Lower lobe of right lung (tissue), 2 donors: Measurements from ENCODE around the gene KIAA1217. TPM values are rescaled to one million over a fixed set of nuclear protein-coding genes. Genes with fewer than 3 reads are reported as not detected.

ENCODE experiments used
- ATAC-seq, 2 donors: fragments of 200-7000 bp; cut with Tn5 transposase; one replicate each; pipeline ENCODE4 v1.9.1; 2020 to 2022; ENCODE audit warnings: mild to moderate bottlenecking in 2 of 2, moderate library complexity in 2 of 2
- DNase-seq: peaks from one replicate; pipeline ENCODE4 v3.0.0-alpha.2; 2020
- H3K27ac ChIP-seq: fragments of 200-600 bp; one replicate; pipeline ENCODE4 v1.8.0; 2022
- H3K27me3 ChIP-seq: fragments of 200-600 bp; one replicate; pipeline ENCODE4 v1.8.0; 2022; ENCODE audit warnings: low read depth
- H3K36me3 ChIP-seq: fragments of 200-600 bp; one replicate; pipeline ENCODE4 v1.8.0; 2022; ENCODE audit warnings: mild to moderate bottlenecking
- H3K4me1 ChIP-seq: fragments of 200-600 bp; one replicate; pipeline ENCODE4 v1.8.0; 2022
- H3K4me3 ChIP-seq: fragments of 200-600 bp; one replicate; pipeline ENCODE4 v1.8.0; 2022; ENCODE audit warnings: mild to moderate bottlenecking
- H3K9me3 ChIP-seq: fragments of 200-600 bp; one replicate; pipeline ENCODE4 v1.8.0; 2022
- CTCF ChIP-seq: fragments of 200-600 bp; IDR thresholded peaks from one replicate; pipeline ENCODE4 v1.8.0; 2022; ENCODE audit warnings: antibody characterized with exemption, mild to moderate bottlenecking
- intact Hi-C: fragments of 100-400 bp; cut with DNase I; formaldehyde crosslinking; loops from one replicate; pipeline ENCODE4 v1.11.0; 2022
- total RNA-seq: library from RNA; stranded (reverse); fragmentation: NEBNext Ultra II Directional; extraction: Animal tissue kit (Norgen Biotek cat#: 25700); gene quantifications from one replicate; pipeline ENCODE4 v1.2.1, GENCODE V29; 2021
- donor health status: DM: no; HTN: yes; CAD: no; lungs with severe emphysema.

KIAA1217 gene
- total RNA-seq, 1 donor from 2014 or later = 37.2 TPM

- DNase-seq = no peak
These were observed 315.4 kb downstream of the KIAA1217 start for GRCh38 chr10:24524314-24524713.

GRCh38 chr10:24526085-24526649 lies 317.2 kb downstream of the KIAA1217 start:
- Histone ChIP-seq H3K36me3 (peaks cover 74% of the 10 kb centered on the region), H3K4me1 (no peaks in the 10 kb centered on the region), H3K27ac (no peak overlapping the region), H3K9me3 (no peaks in the 10 kb centered on the region), H3K27me3 (no peaks in the 10 kb centered on the region), H3K4me3 (no peak overlapping the region)
- TF ChIP-seq CTCF = no peak
- no peak for ATAC-seq
- intact Hi-C loops = no loop called here
- DNase-seq = no peak

More at GRCh38 chr10:24524314-24524713, 315.4 kb downstream of the KIAA1217 start:
- no peak for TF ChIP-seq CTCF
- no peak for ATAC-seq
- Histone ChIP-seq H3K4me1 (no peaks in the 10 kb centered on the region), H3K36me3 (peaks cover 71% of the 10 kb centered on the region), H3K4me3 (no peak overlapping the region), H3K27ac (no peak overlapping the region), H3K27me3 (no peaks in the 10 kb centered on the region), H3K9me3 (no peaks in the 10 kb centered on the region)
- intact Hi-C loops = no loop called here

DNA sequence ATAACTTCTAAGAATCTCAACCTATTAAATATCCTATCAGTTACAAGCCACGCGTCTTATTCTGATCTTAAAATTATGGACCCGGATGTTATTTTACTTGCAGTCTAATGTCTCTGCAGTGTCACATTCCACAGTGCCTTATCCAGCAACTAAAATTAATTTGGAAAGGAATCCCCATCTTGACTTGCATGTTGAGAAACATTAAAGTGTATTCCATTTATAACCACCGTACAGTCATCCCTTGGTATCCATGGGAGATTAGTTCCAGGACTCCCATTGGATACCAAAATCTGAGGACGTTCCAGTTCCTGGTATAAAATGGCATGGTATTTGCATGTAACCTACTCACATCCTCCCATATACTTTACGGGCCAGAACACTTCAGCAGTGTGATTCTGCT lies 320.0 kb downstream of the KIAA1217 start:
- TF ChIP-seq CTCF = no peak
- Histone ChIP-seq H3K4me3 (no peak overlapping the region), H3K36me3 (peaks cover 82% of the 10 kb centered on the region), H3K27ac (no peak overlapping the region), H3K9me3 (no peaks in the 10 kb centered on the region), H3K27me3 (no peaks in the 10 kb centered on the region), H3K4me1 (no peaks in the 10 kb centered on the region)
- ATAC-seq = no peak
- intact Hi-C loops = no loop called here
- no peak for DNase-seq

GRCh38 chr10:24531439-24531838 lies 322.5 kb downstream of the KIAA1217 start:
- H3K4me3 ChIP-seq = no peak overlapping the region
- H3K9me3 ChIP-seq = no peaks in the 10 kb centered on the region
- peaks cover 78% of the 10 kb centered on the region for H3K36me3 ChIP-seq
- ATAC-seq (no peak), DNase-seq (no peak)
- TF ChIP-seq CTCF = no peak
- no peaks in the 10 kb centered on the region for H3K4me1 ChIP-seq
- no peak overlapping the region for H3K27ac ChIP-seq
- no peaks in the 10 kb centered on the region for H3K27me3 ChIP-seq
- intact Hi-C loops = no loop called here

DNA sequence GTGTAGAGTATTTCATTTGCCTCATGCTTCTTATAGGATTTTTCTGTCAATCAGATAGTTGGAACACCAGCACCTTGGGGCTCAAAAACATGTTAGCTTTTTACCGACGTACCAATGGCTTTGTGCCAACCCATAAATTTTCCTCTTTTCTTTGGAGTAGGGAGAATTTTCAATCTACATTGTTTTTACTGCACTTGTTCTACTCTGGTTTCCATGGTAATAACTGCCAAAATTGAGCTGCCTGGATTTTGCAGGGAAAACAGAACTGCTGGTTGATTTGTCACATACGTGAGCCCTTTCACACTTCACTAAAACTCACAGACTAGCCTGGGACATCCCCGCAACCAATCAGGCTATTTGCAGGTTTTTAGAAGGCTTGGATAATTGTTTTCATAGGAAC lies 325.0 kb downstream of the KIAA1217 start:
- Histone ChIP-seq H3K36me3 (peaks cover 73% of the 10 kb centered on the region), H3K9me3 (no peaks in the 10 kb centered on the region), H3K4me1 (no peaks in the 10 kb centered on the region), H3K27me3 (no peaks in the 10 kb centered on the region), H3K27ac (no peak overlapping the region), H3K4me3 (no peak overlapping the region)
- DNase-seq = no peak
- intact Hi-C loops = no loop called here
- ATAC-seq = no peak
- TF ChIP-seq CTCF = no peak
